Fibroblast of skin of abdomen (primary cell): Measurements from ENCODE around the gene USP48.
"Not testable (repeated sequence)": the region's sequence is repeated elsewhere in the genome, so short reads cannot be mapped to it uniquely, and the experiment has no call there.

Experiments
- DNase-seq: peaks from one replicate; pipeline ENCODE4 v3.0.0-alpha.2; 2013

USP48 gene

GRCh38 chr1:21693732-21694131 lies 89.2 kb downstream of the USP48 start:
- DNase-seq = peak; percentile 13

GRCh38 chr1:21691739-21692138 lies 91.2 kb downstream of the USP48 start:
- DNase-seq = no peak

- no peak for DNase-seq
Observed at GRCh38 chr1:21689661-21690372, 93.1 kb downstream of the USP48 start.

- DNase-seq = no peak
Observed at GRCh38 chr1:21687081-21687529, 95.8 kb downstream of the USP48 start.

- DNase-seq = no peak
Observed at GRCh38 chr1:21685946-21686678, 96.8 kb downstream of the USP48 start.

GRCh38 chr1:21681426-21681825 lies 101.5 kb downstream of the USP48 start:
- DNase-seq = no peak

- DNase-seq = peak; percentile 36
Observed at GRCh38 chr1:21680918-21681317, 102.0 kb downstream of the USP48 start.

GRCh38 chr1:21680381-21680780 lies 102.6 kb downstream of the USP48 start:
- DNase-seq = no peak

- no peak for DNase-seq
Observed at GRCh38 chr1:21677168-21677567, 105.8 kb downstream of the USP48 start.

- DNase-seq = peak; percentile 33
Observed at GRCh38 chr1:21674957-21675356, 108.0 kb downstream of the USP48 start.

GRCh38 chr1:21673853-21674252 lies 109.1 kb downstream of the USP48 start:
- not testable (repeated sequence) for DNase-seq

- DNase-seq = peak; percentile 73
Observed at GRCh38 chr1:21673277-21673780, 109.6 kb downstream of the USP48 start.

GRCh38 chr1:21672478-21673276 lies 110.3 kb downstream of the USP48 start:
- DNase-seq = peak; percentile 47

- no peak for DNase-seq
Observed at GRCh38 chr1:21671915-21672314, 111.0 kb downstream of the USP48 start.

- DNase-seq = no peak
Observed at GRCh38 chr1:21670956-21671902, 111.7 kb downstream of the USP48 start.

GRCh38 chr1:21670059-21670881 lies 112.7 kb downstream of the USP48 start:
- DNase-seq = no peak

- DNase-seq = no peak
Observed at GRCh38 chr1:21669258-21670058, 113.5 kb downstream of the USP48 start, which contains the start of gene RAP1GAP. RAP1GAP (minus strand) TSS chr1:21669357; CDS start chr1:21620032, 49,325 bp downstream.

GRCh38 chr1:21668951-21669257 lies 114.0 kb downstream of the USP48 start:
- DNase-seq = no peak

- DNase-seq = no peak
Observed at GRCh38 chr1:21668232-21668950, 114.6 kb downstream of the USP48 start.
